ENCODE results near the gene SNX14.

Gene SNX14

DNA sequence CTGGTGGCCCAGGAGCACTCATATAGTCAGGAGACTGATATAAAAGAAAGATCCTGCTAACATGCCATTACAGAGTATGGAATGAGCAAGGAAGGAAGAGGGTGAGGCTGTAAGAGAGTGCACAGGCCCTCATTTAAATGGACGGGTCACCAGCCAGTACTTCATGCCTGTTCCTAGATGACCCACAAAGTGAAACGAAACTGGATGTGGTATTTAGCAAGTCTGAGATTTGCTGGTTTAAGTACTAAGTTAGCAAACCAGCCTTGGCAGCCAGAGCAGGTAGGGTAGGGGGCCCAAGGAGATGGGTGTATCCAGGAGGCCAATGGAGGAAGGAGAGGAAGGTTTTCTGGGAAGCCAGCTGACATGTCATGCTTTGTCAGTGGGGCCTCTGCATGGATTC is 127.9 kb downstream of the SNX14 start:
- Histone ChIP-seq H3K4me3 (replicated peaks; ENCODE audit: insufficient read depth, low read length) (no peak overlapping the region), H3K27ac (replicated peaks) (no peak overlapping the region), H3K27me3 (ENCODE audit: insufficient read depth, poor library complexity, severe bottlenecking) (no peaks in the 10 kb centered on the region)
- DNase-seq (ENCODE audit: low read depth in 1 of 2, low spot score in 1 of 2) = no peak
- TF ChIP-seq POLR2AphosphoS5 (IDR thresholded peaks at IDR 0.05; ENCODE audit: low read depth) (no peak), REST (IDR thresholded peaks at IDR 0.05; ENCODE audit: insufficient replicate concordance, low read depth) (no peak), CTCF (IDR thresholded peaks at IDR 0.05; ENCODE audit: insufficient read depth, low read length) (no peak), GABPA (IDR thresholded peaks at IDR 0.05; ENCODE audit: low read depth) (no peak), SPI1 (IDR thresholded peaks at IDR 0.05; ENCODE audit: borderline replicate concordance, low read depth) (no peak)

- no peaks in the 10 kb centered on the region for H3K27me3 ChIP-seq (ENCODE audit: insufficient read depth, poor library complexity, severe bottlenecking)
- DNase-seq (ENCODE audit: low read depth in 1 of 2, low spot score in 1 of 2) = no peak
- H3K4me3 ChIP-seq (replicated peaks; ENCODE audit: insufficient read depth, low read length) = no peak overlapping the region
- no peak for TF ChIP-seq SPI1 (IDR thresholded peaks at IDR 0.05; ENCODE audit: borderline replicate concordance, low read depth)
- no peak for TF ChIP-seq REST (IDR thresholded peaks at IDR 0.05; ENCODE audit: insufficient replicate concordance, low read depth)
- no peak for TF ChIP-seq POLR2AphosphoS5 (IDR thresholded peaks at IDR 0.05; ENCODE audit: low read depth)
- no peak for TF ChIP-seq GABPA (IDR thresholded peaks at IDR 0.05; ENCODE audit: low read depth)
- TF ChIP-seq CTCF (IDR thresholded peaks at IDR 0.05; ENCODE audit: insufficient read depth, low read length) = no peak
- H3K27ac ChIP-seq (replicated peaks) = no peak overlapping the region
Observed at GRCh38 chr6:85464722-85465150, 128.9 kb downstream of the SNX14 start.

DNA sequence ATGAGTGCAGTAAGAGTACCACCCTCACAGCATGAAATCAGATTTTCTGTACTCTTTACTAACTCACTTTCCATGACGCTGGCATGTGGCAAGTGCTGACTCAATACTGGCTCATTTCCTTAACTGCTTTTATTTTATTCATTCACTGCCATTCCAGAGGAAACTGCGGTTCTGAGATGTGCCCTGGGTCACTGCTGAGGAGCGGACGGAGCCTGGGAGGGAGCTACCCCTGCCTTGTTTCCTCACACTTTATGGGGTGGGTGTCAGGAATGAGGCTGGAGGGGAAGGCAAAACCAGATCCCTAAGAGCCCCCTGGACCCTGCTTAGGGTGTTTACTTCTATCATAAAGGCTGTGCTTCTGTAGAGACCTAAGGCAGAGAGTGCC is 129.4 kb downstream of the SNX14 start:
- Histone ChIP-seq H3K27ac (replicated peaks) (no peak overlapping the region), H3K27me3 (ENCODE audit: insufficient read depth, poor library complexity, severe bottlenecking) (no peaks in the 10 kb centered on the region), H3K4me3 (replicated peaks; ENCODE audit: insufficient read depth, low read length) (no peak overlapping the region)
- peak in 1 of 2 experiments; percentile 40 for DNase-seq (ENCODE audit: low read depth in 1 of 2, low spot score in 1 of 2)
- TF ChIP-seq POLR2AphosphoS5 (IDR thresholded peaks at IDR 0.05; ENCODE audit: low read depth) (no peak), REST (IDR thresholded peaks at IDR 0.05; ENCODE audit: insufficient replicate concordance, low read depth) (no peak), SPI1 (IDR thresholded peaks at IDR 0.05; ENCODE audit: borderline replicate concordance, low read depth) (no peak), CTCF (IDR thresholded peaks at IDR 0.05; ENCODE audit: insufficient read depth, low read length) (no peak)

Data from HL-60 (cell line).